Measurements from ENCODE around the gene ANKS4B. TPM values are rescaled to one million over a fixed set of nuclear protein-coding genes. Genes with fewer than 3 reads are reported as not detected.

ANKS4B gene
- total RNA-seq, 1 donor from 2014 or later = not detected

DNA sequence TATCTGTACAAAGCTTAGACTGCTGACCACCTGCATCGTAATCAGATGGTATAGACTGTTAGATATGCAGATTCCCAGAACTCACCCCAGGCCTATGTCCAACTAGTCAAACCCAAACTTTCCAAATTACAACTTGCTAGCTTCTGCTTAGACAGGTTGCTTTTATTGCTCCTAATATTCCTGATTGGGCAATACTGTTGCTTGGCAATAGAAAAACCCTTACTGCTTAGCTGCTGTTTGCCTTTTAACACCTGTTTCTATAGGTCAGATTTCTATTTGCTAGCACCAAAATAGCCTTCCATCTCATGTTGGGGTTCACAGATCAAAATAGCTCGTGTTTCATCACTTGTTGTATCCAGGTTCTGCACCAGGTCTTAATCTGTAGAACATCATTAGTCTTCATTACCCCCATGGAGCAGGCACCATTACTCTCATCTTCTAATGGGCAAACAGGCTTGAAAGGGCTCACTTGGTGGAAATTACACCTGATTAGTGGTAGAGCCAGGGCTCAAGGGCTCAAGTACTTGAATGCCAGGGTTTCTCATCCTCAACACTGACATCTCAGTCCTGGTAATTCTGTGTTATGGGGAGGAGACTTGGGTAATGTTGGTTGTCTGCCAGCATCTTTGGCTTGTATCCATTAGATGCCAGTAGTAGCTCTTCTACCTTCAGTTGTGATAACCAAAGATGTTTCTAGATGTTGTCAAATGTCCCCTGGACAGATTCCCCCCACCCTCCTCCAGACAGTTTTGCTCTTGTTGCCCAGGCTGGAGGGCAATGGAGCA lies 24.9 kb upstream of the ANKS4B start:
- Histone ChIP-seq H3K36me3 (ENCODE audit: control insufficient read depth, insufficient read depth, low read length) (no peaks in the 10 kb centered on the region), H3K27me3 (ENCODE audit: control insufficient read depth, insufficient read depth, low read length) (no peaks in the 10 kb centered on the region), H3K4me3 (ENCODE audit: low read depth, low read length) (no peak overlapping the region)
- no peak for DNase-seq (ENCODE audit: low read depth)
- TF ChIP-seq CTCF (IDR thresholded peaks at IDR 0.05; ENCODE audit: insufficient read depth, low read length, poor library complexity, severe bottlenecking) = no peak

GRCh38 chr16:21211486-21211885 lies 22.0 kb upstream of the ANKS4B start, which contains the start of gene ZP2:
Gene ZP2 (minus strand): TSS chr16:21211574. CDS start chr16:21211547, 27 bp downstream.
- Histone ChIP-seq H3K4me3 (ENCODE audit: low read depth, low read length) (no peak within 1 kb of the TSS), H3K36me3 (ENCODE audit: control insufficient read depth, insufficient read depth, low read length) (no peaks in the 10 kb centered on the region), H3K27me3 (ENCODE audit: control insufficient read depth, insufficient read depth, low read length) (no peaks in the 10 kb centered on the region)
- no peak for DNase-seq (ENCODE audit: low read depth)
- TF ChIP-seq CTCF (IDR thresholded peaks at IDR 0.05; ENCODE audit: insufficient read depth, low read length, poor library complexity, severe bottlenecking) = no peak

GRCh38 chr16:21214086-21214485 lies 19.4 kb upstream of the ANKS4B start:
- no peaks in the 10 kb centered on the region for H3K36me3 ChIP-seq (ENCODE audit: control insufficient read depth, insufficient read depth, low read length)
- H3K27me3 ChIP-seq (ENCODE audit: control insufficient read depth, insufficient read depth, low read length) = no peaks in the 10 kb centered on the region
- no peak for DNase-seq (ENCODE audit: low read depth)
- TF ChIP-seq CTCF (IDR thresholded peaks at IDR 0.05; ENCODE audit: insufficient read depth, low read length, poor library complexity, severe bottlenecking) = no peak
- H3K4me3 ChIP-seq (ENCODE audit: low read depth, low read length) = no peak overlapping the region

DNA sequence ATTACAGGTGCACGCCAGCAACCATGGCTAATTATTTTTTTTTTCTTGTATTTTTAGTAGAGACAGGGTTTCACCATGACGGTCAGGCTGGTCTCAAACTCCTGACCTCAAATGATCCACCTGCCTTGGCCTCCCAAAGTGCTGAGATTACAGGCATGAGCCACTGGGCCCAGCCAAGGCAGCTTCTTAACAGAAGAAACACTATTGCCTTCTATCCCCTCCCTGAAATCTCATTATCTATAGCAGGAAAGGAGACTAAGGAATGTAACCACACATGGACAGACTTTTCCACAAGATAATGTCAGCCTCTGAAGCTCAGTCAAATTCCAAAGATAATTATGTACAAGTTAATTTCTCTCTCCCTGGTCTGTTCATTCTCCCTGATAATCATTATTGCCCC lies 16.4 kb upstream of the ANKS4B start:
- Histone ChIP-seq H3K36me3 (ENCODE audit: control insufficient read depth, insufficient read depth, low read length) (no peaks in the 10 kb centered on the region), H3K27me3 (ENCODE audit: control insufficient read depth, insufficient read depth, low read length) (no peaks in the 10 kb centered on the region), H3K4me3 (ENCODE audit: low read depth, low read length) (no peak overlapping the region)
- no peak for DNase-seq (ENCODE audit: low read depth)
- TF ChIP-seq CTCF (IDR thresholded peaks at IDR 0.05; ENCODE audit: insufficient read depth, low read length, poor library complexity, severe bottlenecking) = no peak

- H3K36me3 ChIP-seq (ENCODE audit: control insufficient read depth, insufficient read depth, low read length) = no peaks in the 10 kb centered on the region
- TF ChIP-seq CTCF (IDR thresholded peaks at IDR 0.05; ENCODE audit: insufficient read depth, low read length, poor library complexity, severe bottlenecking) = no peak
- H3K4me3 ChIP-seq (ENCODE audit: low read depth, low read length) = no peak overlapping the region
- DNase-seq (ENCODE audit: low read depth) = peak; percentile 10
- H3K27me3 ChIP-seq (ENCODE audit: control insufficient read depth, insufficient read depth, low read length) = no peaks in the 10 kb centered on the region
Measured at GRCh38 chr16:21218153-21218552, 15.3 kb upstream of the ANKS4B start.

GRCh38 chr16:21219551-21219950 lies 13.9 kb upstream of the ANKS4B start:
- no peak for DNase-seq (ENCODE audit: low read depth)
- no peaks in the 10 kb centered on the region for H3K36me3 ChIP-seq (ENCODE audit: control insufficient read depth, insufficient read depth, low read length)
- no peak overlapping the region for H3K4me3 ChIP-seq (ENCODE audit: low read depth, low read length)
- H3K27me3 ChIP-seq (ENCODE audit: control insufficient read depth, insufficient read depth, low read length) = no peaks in the 10 kb centered on the region
- TF ChIP-seq CTCF (IDR thresholded peaks at IDR 0.05; ENCODE audit: insufficient read depth, low read length, poor library complexity, severe bottlenecking) = no peak

Data from kidney epithelial cell (primary cell).